Body of pancreas (tissue), 4 donors: ENCODE data around the gene SEC23A.

Source experiments
- CTCF ChIP-seq, 7 experiments: fragments of 450-650 bp in 4 of 7; fragments of 200-600 bp in 3 of 7; sonication (generic) in 3 of 7; IDR thresholded peaks; one replicate each; pipeline ENCODE4 v1.5.1; 2016 to 2019; ENCODE audit warnings: antibody characterized with exemption in 7 of 7
- POLR2A ChIP-seq, 3 donors: fragments of 450-650 bp; IDR thresholded peaks; one replicate each; pipeline ENCODE4 v1.6.1; 2016; ENCODE audit warnings: antibody characterized with exemption in 3 of 3, mild to moderate bottlenecking in 2 of 3

DNA sequence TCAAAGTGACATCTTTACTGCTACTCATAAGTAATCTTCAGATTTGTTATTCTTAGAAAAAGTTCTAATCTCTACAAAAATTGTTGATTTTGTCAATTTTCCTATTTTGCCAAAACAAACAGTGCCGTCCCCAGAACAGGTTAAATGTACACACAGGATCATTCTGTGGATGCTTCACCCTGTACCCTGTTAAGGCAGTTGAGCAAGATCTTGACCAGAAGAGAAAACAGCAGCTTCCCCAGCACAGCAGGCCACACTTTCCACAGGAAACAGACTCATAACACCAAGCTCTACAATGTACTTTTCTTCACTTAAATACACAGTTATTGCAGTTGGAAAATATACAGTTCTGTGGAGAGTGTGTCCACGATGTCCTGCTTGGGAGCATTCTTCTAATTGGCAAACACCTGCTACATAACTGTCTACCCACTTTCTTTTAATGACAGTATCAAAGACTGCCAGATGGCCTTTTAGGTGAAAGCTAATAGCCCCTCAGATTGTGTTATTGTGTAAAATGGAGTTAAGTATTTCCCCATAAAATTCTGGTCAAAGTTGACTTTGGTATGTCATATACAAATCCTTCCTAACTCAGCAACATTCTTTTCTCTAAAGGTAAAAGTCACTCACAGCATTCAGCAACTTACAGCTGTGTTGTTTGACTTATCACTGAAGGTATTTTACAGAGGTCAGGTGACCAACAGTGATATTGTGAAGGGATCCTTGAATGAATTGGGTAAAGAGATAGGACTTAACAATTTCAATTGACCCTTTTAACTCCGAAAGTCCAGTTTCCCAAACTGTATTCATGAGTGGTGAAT, 77.0 kb downstream of the SEC23A start:
- TF ChIP-seq CTCF (IDR thresholded peaks at IDR 0.05) (no peak), POLR2A (IDR thresholded peaks at IDR 0.05) (no peak)
